HG03521 (cell line): ENCODE measurements around the gene ZSCAN10.
"Not testable (repeated sequence)": the region's sequence is repeated elsewhere in the genome, so short reads cannot be mapped to it uniquely, and the experiment has no call there.

Experiments used
- ATAC-seq: cut with Tn5 transposase; IDR thresholded peaks from one replicate; pipeline ENCODE4 v1.9.1; 2021; ENCODE audit warnings: mild to moderate bottlenecking, moderate library complexity; ENCODE audit not compliant: unreplicated experiment

The ZSCAN10 gene

GRCh38 chr16:3098459-3099394, at the start of gene ZSCAN10:
Gene ZSCAN10, minus strand, starts transcription at chr16:3099294. Its CDS starts 6,357 bp downstream, at chr16:3092937.
- ATAC-seq, result no peak

GRCh38 chr16:3148256-3149192, 49.4 kb upstream of the ZSCAN10 start:
- no peak for ATAC-seq

DNA sequence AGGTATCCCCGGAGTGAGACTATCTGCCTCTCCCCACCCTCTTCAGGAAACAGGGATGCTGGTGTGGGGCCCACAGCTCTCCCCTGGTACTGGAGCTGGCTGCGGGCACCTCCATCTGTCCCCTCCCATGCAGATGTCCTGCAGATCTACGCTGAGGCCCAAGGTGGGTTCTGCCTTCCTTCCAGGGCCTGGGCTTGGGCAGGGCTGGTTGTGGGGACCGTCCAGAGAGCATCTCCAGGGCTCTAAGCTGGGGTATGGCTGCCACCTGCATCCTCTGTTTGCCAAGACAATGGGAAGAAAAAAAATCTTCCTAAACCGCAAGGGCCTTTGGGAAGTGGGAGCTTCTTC, 48.6 kb upstream of the ZSCAN10 start:
- ATAC-seq, result no peak

- ATAC-seq, result no peak
Measured at GRCh38 chr16:3147046-3147756, 48.1 kb upstream of the ZSCAN10 start.

GRCh38 chr16:3145660-3146059, 46.6 kb upstream of the ZSCAN10 start:
- no peak for ATAC-seq

GRCh38 chr16:3145151-3145550, 46.1 kb upstream of the ZSCAN10 start:
- ATAC-seq, result no peak

DNA sequence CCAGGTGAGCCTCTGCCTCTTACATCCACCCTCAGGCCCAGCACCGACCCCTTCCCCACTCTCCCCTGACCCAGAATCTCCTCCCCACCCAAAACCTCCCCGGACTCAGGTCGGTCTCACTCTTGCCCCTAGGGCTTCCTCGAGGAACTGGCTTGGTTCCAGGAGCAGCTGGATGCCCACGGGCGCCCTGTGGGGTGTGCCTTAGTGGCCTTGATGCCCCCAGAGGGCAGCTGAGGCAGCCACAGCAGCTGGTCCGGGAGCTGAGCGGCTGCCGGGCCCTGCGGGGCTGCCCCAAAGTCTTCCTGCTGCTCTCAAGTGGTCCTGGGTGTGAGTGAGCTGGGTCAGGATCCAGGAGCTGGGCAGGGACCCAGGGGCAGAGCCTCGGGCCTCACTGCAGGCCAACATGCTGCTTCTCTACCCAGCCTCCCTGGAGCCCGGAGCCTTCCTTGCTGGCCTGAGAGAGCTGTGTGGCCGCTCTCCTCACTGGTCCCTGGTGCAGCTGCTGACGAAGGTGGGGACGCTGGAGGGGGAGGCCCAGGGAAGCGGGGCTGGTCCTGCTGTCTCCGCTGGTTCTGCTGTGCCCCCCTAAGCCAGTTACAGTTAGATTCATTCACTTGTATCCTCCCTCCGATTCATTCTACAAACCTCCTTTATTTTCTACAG, 45.4 kb upstream of the ZSCAN10 start:
- no peak for ATAC-seq

GRCh38 chr16:3143598-3144320, 44.7 kb upstream of the ZSCAN10 start:
- no peak for ATAC-seq

DNA sequence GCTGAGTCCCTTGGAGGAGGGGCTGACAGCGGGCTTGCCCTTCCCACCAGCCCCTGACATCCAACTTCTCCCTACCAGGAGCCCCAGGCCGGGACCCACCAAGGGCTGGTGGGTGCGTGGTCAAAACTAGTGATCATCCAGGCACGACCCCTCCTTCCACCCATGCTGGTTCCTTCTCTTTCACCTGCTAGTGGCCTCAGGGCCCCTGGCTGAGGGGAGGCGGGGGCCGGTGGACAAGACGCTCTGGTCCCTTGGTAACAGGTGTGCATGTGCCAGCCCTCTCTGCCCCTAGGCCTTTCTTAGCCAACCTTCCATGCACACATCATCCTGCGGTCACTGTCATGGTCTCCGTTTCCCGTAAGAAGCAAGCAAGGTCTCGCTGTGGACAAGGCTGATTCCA, 44.1 kb upstream of the ZSCAN10 start:
- ATAC-seq, result no peak

- ATAC-seq, result no peak
Measured at GRCh38 chr16:3142770-3143169, 43.7 kb upstream of the ZSCAN10 start.

DNA sequence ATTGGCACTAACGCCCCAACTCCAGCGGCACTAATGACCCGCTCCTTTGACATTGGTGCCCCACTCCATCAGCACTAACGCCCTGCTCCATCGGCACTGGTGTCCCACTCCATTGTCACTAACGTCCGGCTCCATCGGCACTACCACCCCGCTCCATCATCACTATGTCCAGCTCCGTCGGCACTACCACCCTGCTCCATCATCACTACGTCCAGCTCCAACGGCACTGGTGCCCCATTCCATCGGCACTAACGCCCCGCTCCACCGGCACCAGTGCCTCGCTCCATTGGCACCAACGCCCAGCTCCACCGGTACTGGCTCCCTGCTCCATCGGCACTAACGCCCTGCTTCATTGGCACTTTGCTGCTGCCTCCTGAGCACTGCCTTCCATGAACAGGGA, 43.2 kb upstream of the ZSCAN10 start:
- no peak for ATAC-seq

DNA sequence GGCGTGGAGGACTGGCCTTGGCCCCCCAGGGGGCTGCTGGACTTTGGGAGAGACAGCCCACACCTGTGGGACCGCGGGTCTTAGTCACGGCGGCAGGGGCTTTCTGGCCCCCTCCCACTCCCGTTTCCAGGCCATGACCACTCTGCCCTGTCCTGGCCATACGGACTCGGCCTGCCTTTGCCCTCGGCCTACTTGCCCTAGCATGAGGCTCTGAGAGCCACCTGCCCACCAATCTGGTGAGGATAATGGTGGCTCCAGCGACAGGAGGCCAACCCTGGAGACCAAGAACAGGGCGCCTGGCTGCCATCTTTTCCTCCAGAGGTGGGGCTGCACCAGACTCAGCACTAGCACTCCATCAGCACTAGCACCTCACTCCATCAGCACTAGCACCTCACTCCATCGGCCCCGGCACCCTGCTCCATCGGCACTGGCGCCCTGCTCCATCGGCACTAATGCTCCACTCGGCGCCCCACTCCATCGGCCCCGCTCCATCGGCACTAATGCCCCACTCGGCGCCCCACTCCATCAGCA, 42.8 kb upstream of the ZSCAN10 start:
- no peak for ATAC-seq

GRCh38 chr16:3140603-3141427, 41.7 kb upstream of the ZSCAN10 start:
- no peak for ATAC-seq

DNA sequence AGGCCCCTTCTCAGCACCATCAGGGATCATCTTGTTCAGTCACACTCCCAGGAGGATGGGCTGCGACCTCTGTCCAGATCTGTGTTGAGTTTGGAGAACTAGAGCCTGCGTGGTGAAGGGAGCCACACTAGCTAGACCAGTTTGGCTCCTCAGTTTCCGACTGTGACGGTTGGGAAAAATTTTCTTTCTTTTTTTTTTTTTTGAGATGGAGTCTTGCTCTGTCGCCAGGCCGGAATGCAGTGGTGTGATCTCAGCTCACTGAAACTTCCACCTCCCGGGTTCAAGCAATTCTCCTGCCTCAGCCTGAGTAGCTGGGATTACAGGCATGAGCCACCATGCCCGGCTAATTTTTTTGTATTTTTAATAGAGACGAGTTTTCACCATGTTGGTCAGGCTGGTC, 40.5 kb upstream of the ZSCAN10 start:
- not testable (repeated sequence) for ATAC-seq

GRCh38 chr16:3138823-3139426, 39.8 kb upstream of the ZSCAN10 start:
- no peak for ATAC-seq

GRCh38 chr16:3138342-3138741, 39.2 kb upstream of the ZSCAN10 start:
- ATAC-seq, result no peak

- no peak for ATAC-seq
Measured at GRCh38 chr16:3137267-3137666, 38.2 kb upstream of the ZSCAN10 start.

DNA sequence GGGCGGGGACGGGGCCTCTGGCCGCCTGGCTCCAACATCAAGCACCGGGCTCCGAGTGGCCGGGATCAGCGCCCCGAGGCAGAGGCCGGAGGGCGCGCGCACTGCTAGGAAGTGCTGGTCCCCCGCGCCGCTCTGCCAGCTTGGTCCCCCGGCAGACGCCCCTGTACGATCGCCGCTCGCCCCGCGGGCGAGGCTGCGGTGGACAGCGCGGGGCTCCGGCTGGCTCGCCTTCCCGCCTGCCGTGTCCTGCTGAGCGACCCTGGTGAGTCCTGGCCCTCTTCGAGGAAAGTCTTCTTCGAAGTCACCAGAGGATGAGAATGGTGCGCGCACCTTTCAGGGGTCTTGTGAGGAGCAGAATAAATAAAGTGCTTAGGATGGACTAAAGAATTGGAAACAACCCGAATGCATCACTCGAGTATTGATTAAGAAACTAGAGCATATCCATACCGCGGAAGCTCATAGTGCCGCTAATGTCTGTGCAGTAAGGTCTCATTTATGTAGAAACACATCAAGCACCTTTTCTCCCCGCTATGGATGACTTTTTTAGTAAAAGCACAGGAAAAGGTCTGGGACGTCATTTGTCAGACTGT, 36.1 kb upstream of the ZSCAN10 start:
- no peak for ATAC-seq
